Hematopoietic multipotent progenitor cell treated with erythropoietin and hydrocortisone succinate and interleukin-3 and kit ligand, for 8 days (in vitro differentiated cells): ENCODE data around the gene NFE2L2.
"Not testable (repeated sequence)": the region's sequence is repeated elsewhere in the genome, so short reads cannot be mapped to it uniquely, and the experiment has no call there.

Source experiments
- DNase-seq: peaks from one replicate; pipeline ENCODE4 v3.0.0-alpha.2; 2015

The NFE2L2 gene

DNA sequence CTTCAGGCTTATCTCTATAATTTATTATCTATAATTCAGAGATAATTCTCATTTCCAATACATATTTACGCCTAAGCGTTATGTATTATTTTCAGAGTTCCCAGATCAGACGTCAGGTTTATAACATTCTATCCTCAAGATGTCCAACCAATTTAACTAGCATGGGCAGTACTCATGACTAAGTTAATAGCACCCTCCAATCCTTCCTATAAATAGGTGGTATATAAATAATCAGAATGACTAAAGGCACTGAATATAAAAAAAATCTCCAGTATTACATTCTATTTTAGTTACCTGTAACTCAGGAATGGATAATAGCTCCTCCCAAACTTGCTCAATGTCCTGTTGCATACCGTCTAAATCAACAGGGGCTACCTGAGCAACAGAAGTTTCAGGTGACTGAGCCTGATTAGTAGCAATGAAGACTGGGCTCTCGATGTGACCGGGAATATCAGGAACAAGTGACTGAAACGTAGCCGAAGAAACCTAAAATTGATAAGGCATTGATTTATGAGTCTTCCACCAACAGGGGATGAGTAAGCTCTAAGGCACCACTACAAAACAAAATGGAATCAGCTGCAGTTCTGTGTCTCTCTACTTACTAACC lies 32.3 kb downstream of the NFE2L2 start:
- DNase-seq = no peak

DNA sequence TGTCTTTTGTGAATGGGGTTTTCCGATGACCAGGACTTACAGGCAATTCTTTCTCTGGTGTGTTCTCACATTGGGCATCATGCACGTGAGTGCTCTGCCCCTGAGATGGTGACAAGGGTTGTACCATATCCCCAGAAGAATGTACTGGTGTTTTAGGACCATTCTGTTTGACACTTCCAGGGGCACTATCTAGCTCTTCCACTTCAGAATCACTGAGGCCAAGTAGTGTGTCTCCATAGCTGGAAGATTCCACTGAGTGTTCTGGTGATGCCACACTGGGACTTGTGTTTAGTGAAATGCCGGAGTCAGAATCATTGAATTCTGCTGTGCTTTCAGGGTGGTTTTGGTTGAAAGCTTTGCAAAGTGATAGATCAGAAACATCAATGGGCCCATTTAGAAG lies 33.3 kb downstream of the NFE2L2 start:
- DNase-seq = no peak

DNA sequence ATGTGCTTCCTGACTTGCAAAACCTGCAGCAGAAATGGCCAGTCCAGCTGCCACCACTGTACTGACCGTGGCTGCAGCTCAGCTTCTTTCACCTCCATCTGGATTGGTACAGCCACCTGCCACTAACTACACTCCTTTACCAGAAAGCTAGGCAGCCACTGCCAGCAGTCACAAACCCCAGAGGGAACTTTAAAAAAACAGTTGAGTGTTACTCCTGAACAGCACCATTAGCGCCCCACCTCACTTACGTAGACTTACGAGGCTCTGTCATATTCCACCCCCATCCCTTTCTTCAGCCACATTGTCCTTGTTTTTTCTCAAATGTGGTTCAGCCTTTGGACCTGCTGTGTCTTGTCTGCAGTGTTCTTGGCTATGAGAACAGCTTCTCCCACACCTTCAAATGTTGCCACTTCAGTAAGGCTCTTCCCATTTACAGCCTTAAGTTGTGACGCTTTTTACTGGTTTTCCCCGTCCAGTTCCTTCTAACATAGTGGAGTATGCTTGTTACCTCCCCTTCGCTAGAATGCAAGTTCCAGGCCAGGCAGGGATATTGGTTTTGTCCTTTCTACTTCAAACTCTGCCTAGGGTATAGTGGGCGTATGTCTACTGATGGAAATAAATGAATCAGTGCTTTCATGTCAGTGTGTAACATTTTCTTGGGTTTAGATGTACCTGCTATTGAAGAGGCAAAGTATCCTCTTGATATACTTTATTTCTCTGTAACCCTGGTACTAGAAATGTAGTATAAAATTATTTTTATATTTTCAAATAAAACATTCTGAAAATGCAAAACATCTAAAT lies 34.9 kb downstream of the NFE2L2 start:
- DNase-seq = no peak

DNA sequence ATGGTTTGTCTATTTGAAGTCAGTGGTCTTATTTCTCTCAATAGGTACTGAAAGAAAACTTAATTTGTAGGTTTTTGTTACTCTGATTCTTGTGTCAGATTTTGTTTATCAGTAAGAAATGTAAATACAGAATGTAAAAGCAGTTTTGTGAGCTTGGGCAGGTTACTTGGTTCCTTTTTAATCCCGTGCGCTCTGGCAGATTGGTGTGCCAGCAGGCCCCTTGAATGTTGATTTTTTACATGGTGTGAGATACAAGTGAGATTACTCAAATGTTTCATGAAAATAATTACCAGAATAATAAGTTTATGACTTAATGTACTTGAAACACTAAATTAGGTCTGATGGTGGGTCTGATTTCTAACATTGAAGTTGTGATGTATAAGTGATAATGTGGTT lies 38.6 kb downstream of the NFE2L2 start:
- no peak for DNase-seq

DNA sequence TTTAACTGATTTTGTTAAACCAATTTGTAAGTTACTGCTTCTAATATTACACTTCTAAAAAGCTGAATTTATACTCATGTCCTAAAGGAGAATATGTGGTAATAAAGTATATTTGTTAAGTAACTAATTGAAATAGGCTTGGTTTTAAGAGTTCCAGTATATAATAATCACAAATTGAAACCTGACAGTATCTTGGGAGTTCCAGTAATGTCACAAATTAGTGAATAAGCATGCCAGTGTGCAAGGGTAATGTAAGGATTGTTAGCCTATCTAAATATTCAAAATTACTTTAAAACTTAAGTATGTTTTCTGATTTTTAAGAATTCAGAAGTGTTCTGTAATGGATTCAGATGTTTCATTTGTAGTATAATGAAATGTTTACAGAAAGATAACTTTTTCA lies 41.1 kb downstream of the NFE2L2 start:
- DNase-seq = not testable (repeated sequence)

DNA sequence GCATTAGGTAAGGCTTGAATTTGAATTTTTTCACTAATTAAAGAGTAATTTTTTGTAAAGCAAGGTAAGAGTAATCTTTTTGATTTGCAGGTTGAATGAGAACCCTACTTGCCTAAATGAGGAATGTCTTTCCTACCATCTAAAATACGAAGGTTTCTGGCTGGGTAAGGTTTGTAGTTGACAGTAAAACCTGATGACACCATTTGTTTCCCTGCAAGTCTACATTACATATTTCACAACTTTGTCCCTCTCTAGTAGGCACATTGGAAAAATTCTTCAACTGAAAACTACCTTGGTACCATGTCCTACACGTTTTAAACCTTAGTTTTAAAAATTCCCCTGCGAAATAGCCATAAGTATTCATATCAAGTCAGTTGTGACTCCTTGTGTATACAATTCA lies 42.6 kb downstream of the NFE2L2 start:
- no peak for DNase-seq

DNA sequence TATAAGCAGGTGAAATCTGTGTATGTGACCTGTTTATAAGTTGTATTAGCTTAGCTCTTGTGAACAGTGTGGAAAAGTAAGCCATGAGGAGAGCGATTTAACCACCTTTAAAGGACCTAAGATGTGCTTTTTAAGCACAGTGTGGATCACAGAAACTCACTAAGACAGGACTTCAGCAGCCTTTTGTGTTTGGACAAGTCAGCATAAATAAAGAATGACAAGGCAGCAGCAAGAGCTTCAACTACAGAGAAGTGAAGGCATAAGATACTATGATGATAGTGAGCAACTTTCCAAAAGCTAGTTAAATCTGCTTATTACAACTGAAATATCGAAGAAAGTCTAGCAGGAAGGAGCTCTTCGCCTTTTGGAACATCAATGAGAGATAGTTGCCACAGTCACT lies 43.0 kb downstream of the NFE2L2 start:
- no peak for DNase-seq

DNA sequence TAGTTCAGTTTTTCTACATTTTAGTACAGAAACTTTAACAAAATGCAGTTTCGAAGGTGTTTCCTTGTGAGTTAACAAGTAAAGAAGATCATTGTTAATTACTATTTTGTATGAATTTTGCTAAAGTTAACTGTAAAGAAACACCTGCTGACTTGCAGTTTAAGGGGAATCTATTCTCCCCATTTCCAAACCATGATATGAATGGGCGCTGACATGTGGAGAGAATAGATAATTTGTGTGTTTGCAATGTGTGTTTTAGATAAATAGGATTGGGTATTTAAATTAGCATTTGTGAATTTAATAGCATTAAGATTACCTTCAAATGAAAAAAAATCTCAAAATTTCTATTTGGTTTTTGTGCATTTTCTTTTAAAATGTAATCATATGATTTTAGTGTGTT lies 44.7 kb downstream of the NFE2L2 start:
- peak; percentile 63 for DNase-seq

DNA sequence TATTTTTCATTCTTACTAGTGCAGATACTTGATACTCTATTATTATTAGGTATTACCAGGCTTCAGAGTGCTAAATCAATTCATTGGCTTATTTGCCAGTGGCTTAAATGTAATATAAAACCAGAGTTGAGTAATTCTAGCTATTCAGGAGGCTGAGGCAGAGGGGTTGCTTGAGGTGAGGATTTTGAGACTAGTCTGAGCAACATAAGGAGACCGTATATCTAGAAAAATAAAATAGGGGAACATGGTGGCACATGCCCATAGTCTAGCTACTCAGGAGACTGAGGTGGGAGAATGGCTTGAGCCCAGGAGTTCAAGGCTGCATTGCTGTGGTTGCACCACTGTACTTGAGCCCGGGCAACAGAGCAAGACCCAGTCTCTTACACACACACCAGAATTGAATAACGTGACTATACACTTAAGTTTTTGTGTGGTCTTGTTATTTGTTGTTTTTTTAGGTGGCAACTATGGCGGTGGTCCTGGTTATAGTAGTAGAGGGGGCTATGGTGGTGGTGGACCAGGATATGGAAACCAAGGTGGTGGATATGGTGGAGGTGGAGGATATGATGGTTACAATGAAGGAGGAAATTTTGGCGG lies 47.2 kb downstream of the NFE2L2 start:
- DNase-seq = no peak

DNA sequence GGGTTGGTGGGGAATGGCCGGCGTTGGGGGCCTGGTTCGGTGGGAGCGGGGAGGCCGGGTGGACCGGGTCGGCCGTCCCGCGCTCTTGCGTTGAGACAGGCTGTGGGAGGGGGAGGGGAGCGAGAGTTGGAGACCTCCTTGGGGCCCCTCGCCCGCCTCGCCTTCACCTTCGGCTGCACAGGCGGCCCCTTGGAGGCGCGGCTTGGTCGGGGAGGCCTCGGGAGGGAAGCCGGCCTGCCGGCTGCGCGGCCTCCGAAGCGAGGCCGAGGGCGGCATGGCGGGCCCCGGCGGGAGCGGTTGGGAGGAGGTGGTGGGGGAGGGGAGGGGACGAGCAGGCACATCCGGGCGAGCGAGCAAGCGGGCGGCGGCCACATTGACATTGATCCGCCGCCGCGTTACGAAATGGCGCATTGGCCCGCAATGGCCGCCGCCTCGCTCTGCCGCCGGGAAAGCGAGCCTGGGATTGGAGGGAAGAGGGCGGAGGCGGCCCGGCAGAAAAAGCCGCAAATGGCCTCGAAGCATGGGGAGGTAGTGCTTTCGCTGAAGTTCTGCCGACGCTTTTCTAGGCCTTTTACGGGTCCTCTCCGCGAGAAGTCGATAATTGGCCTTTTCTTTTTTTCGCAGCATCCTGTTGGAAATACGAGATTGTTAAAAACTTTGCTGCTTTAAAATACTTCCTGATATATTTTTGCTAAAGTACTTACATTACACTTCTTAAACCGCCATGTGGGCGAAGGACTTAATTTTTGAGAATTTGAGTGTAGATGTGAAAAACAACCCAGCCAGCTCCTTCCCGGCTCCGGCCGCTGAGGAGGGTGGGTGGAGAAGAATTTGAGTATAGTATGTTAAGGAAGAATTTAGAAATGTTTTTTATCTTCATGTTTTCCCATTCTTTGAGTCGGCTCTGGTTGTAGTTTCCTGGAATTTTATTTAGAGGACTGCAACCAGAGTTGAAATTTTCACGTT lies 51.4 kb downstream of the NFE2L2 start:
- peak; percentile 88 for DNase-seq

DNA sequence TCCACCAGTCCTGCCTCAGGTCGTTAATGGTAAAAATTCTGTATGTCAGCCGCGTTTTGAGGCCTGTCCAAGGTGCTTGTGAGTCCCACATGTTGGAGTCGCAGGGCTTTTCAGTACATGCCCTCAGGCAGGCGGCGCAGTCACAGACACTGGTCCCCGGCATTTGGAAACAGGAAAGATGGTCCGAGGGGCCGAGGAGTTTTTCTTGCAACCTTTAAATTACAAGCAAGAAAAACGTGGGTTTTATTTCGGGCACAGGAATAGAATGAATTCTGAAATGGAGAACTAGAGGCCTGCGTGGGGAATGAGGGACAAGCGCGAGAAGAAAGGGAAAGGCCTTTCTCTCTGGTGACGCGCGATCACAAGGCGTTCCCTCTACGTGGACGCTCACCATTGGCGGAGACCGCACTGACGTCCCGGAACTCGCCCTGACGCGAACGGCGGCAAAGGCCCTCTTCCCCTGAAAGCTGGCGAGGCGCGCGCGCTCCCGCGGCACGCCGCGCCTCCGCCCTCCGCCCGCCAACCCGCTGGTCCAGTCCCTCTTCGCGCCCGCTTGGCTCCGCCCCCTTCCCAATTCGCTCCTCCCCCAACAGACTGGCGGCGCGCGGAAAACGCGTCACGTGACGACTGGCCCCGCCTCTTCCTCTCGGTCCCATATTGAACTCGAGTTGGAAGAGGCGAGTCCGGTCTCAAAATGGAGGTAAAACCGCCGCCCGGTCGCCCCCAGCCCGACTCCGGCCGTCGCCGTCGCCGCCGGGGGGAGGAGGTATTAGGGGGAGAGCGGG lies 52.2 kb downstream of the NFE2L2 start, which contains the start of gene HNRNPA3:
HNRNPA3 (plus strand) TSS at position 689 of the 785 bp plus-strand sequence; CDS start at position 695, 6 bp downstream.
- peak; percentile 98 for DNase-seq

DNA sequence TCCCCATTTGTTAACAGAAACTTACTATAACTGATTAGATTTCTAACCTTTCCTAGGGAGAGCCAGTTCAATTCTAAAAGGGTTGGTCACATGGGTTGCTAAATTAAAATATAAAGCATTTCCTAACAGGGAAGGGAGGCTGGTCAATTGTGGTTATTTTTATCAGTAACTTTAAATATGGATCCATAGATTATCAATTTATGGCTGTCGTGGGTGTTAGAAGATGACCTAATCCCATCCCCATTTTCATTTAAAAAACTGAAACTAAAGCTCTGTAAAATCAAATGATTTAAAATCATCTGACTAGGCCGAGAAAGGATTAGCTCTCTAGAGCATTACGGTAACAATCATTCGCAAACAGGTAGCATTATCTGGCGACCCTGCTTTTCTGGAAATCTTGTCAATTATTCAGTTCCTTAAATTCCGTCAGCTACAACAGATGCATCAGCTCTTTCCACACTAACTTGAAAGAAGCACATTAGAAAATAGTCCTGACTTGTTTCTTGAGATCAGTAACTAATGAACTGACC lies 52.9 kb downstream of the NFE2L2 start:
- DNase-seq = peak; percentile 50

DNA sequence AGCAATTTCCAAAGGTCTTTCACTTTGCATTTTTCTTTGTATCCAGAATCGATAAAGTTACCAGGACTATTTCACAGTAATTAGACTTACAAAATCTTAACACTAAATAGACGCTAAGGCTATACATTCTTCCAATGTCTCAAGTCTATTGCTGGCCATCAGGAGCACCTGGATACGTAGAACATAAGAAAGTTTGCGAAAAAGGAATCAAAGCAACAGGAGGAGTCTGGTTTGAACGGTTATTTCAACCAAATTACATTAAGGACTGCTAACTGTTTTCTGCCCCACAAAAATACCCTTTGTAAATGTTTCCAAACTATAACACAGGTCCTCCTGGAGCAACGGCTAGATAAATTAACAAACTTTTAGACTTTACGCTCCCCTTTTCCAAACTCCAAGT lies 53.4 kb downstream of the NFE2L2 start:
- DNase-seq = peak; percentile 24

DNA sequence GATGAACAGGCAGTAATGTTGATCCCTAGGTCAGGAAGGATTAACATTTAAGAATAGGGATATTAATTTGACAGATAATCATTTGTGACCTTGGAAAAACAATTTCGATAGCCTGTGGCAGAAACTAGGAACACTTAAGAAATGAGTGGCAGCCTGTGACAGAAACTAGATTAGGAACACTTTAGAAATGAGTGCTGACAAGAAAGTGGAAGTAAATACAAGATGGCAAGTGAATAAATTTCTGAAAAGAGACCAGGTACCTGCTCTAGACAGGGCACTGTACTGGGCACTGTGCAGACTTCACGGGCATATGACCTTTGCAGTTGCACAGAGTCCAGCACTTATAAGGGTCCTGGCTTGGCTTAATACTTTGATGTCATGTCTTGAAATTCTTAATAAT lies 57.4 kb downstream of the NFE2L2 start:
- no peak for DNase-seq

DNA sequence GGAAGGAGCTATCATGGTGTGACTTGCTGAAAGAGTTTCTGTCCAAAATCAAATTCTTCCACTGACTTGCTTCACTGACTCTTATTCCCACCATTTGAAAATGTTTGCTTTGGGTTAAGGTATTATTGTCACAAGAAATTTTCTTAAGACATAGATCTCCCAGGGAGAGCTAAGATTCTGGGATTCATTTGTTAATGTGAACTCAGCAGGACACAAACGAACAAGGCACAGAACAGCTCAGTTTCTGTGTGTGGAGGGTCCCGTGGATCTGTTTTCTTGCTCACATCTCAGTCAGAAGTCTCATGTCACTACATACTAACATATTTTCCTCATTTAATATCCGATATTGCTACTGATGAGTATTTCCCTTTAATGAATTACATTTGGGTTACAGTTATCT lies 60.1 kb downstream of the NFE2L2 start:
- DNase-seq = no peak

DNA sequence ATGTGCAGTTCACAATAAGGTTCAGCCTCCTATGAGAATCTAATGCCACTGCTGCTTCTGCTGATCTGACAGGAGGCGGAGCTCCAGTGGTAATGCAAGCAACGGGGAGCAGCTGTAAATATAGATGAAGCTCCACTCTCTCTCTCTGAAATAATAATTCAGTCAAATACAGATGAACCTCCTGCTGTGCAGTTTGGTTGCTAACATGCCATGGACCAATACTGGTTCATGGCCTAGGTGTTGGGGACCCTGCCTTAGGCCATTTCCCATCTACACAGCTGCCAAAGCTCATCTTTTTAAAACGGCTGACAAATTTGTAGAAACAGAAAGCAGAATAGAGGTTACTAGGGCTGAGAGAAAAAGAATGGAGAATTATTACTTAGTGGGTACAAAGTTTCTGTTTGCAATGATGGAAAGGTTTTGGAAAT lies 62.6 kb downstream of the NFE2L2 start:
- no peak for DNase-seq

DNA sequence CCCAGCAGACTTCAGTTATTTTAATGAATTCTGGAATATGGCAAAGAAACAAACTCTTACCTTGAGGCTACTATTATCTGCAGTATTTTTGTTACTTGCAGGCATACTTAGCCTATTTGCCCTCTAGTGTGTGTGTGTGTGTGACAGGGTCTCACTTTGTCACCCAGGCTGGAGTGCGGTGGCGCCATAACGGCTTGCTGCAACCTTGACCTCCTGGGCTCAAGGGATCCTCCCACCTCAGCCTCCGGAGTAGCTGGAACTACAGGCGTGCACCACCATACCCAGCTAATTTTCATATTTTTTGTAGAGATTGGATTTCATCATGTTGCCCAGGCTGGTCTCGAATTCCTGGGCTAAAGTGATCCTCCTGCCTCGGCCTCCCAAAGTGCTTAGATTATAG lies 64.1 kb downstream of the NFE2L2 start:
- DNase-seq = not testable (repeated sequence)

DNA sequence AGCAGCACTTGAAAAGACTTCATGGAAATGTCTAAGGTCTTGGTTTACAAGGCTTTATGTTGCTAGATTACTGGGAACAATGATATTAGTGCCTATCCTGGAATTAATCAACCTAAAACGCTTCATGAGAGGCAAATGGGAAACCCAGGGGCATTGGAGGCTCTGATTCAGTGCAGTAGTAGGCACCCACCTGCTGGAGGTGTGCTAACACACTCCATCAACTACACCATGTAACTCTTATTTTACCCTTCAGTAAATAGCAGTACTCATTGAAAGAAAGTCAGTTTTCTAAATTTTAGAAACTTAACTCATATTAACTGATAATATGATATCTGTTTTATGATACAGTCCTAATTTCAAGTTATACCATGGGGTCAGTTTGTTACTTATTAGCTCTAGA lies 69.3 kb downstream of the NFE2L2 start:
- DNase-seq = no peak

DNA sequence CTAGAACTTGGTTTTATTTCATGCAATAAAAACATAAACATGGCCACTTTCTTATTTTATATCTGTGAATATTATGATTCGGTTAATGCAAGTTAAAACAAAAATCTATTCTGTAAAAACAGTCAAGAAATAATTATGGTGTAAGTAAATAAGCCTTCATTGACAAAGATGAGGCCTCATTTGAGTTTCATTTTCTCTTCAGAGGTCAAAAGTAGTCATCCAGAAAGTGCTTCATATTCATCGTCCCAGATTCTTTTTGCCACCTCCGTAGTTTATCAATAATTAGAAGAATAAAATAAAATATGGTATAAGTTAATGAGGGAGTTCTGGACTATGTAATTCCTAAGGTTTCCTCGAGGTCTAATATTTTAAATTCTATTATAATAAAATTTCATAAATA lies 71.3 kb downstream of the NFE2L2 start:
- DNase-seq = no peak

DNA sequence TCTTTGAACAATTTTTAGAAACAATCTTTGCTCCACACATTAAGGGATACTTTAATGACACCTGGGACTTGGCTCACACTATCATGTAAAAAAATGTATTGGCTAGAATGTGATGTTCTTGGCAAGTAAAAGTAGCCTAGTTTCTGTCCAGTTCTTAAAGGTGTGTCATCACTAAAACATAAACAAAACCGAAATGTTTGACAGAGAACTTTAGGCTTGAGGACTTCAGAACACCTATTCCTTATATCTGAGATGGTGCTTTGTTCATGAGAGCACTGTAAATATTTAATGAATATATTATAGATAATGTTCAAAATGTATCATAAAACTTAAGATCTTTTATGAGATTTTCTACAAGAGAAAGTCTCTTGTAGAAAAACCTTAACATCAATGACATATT lies 71.7 kb downstream of the NFE2L2 start:
- DNase-seq = no peak

DNA sequence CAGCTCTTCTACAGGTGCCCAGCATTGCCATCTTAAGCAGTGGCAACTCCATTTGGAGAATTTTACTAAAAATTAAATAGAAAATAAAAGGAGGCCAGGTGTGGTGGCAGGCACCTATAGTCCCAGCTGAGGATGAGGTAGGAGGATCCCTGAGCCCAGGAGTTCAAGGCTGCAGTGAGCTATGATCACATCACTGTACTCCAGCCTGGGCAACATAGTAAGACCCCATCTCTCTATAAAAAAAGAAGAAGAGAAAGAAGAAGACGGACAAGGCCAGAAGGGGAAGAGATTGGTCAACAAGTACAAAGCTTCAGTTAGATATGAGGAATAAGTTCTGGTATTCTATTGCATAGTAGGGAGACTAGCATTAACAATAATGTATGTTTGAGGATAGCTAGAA lies 73.6 kb downstream of the NFE2L2 start:
- no peak for DNase-seq
